IMR-90 (cell line): Measurements from ENCODE around the gene TJAP1. TPM values are rescaled to one million over a fixed set of nuclear protein-coding genes. Genes with fewer than 3 reads are reported as not detected.

ENCODE experiments used
- ATAC-seq: fragments of 200-7000 bp; cut with Tn5 transposase; 2 replicates; pipeline ENCODE4 v1.9.1; 2020; ENCODE audit warnings: low read depth, mild to moderate bottlenecking, moderate library complexity
- BruUV-seq: library from RNA; stranded (reverse); fragments of 400-500 nt; replicated peaks from 2 replicates; lab custom pipeline; 2021; lab: Mats Ljungman, UMichigan
- CTCF ChIA-PET: fragments of 300-600 bp; formaldehyde crosslinking; extraction: SDS; loops from one replicate; lab custom pipeline; 2021; ENCODE audit warnings: antibody characterized with exemption; lab: Yijun Ruan, JAX
- POLR2A ChIA-PET: fragments of 300-600 bp; sonication (Branson Sonifier 250); formaldehyde crosslinking; loops from one replicate; lab custom pipeline; 2022; ENCODE audit warnings: antibody characterized with exemption; ENCODE audit not compliant: unreplicated experiment; lab: Charles Lee
- DNase-seq: peaks from one replicate; pipeline ENCODE4 v3.0.0; 2013
- H2AFZ ChIP-seq: replicated peaks from 2 replicates; pipeline ENCODE3; 2013; ENCODE audit warnings: low read length, mild to moderate bottlenecking; ENCODE audit not compliant: poor library complexity
- H2AK5ac ChIP-seq: 2 replicates; pipeline ENCODE4 v1.6.1; 2013; ENCODE audit warnings: low read depth, low read length, inconsistent platforms
- H2AK9ac ChIP-seq: replicated peaks from 2 replicates; pipeline ENCODE3; 2013; ENCODE audit warnings: mild to moderate bottlenecking, low read depth, low read length, moderate library complexity; ENCODE audit not compliant: poor library complexity
- H2BK120ac ChIP-seq: 2 replicates; pipeline ENCODE4 v1.6.1; 2013; ENCODE audit warnings: low read depth, low read length, inconsistent platforms
- H2BK15ac ChIP-seq: 3 replicates; pipeline ENCODE4 v1.6.1; 2013; ENCODE audit warnings: low read depth, low read length, inconsistent platforms
- H2BK20ac ChIP-seq: 2 replicates; pipeline ENCODE4 v1.6.1; 2013; ENCODE audit warnings: low read depth, mild to moderate bottlenecking, inconsistent platforms, low read length, moderate library complexity
- H2BK5ac ChIP-seq: 2 replicates; pipeline ENCODE4 v1.6.1; 2013; ENCODE audit warnings: mild to moderate bottlenecking, low read depth, low read length, inconsistent platforms; ENCODE audit not compliant: poor library complexity, severe bottlenecking
- H3K14ac ChIP-seq: replicated peaks from 2 replicates; pipeline ENCODE4 v1.6.1; 2013; ENCODE audit warnings: low read depth, low read length, inconsistent platforms
- H3K18ac ChIP-seq: 2 replicates; pipeline ENCODE4 v1.6.1; 2013; ENCODE audit warnings: low read depth, low read length, control low read depth
- H3K23ac ChIP-seq: 2 replicates; pipeline ENCODE4 v1.6.1; 2013; ENCODE audit warnings: low read depth, low read length, inconsistent platforms
- H3K27ac ChIP-seq: 2 replicates; pipeline ENCODE4 v1.5.1; 2013; ENCODE audit warnings: mild to moderate bottlenecking, control low read depth, low read length; ENCODE audit not compliant: insufficient read depth
- H3K27me3 ChIP-seq: 2 replicates; pipeline ENCODE4 v1.6.1; 2013; ENCODE audit warnings: low read length; ENCODE audit not compliant: control insufficient read depth, insufficient read depth
- H3K36me3 ChIP-seq: 2 replicates; pipeline ENCODE4 v1.6.1; 2013; ENCODE audit warnings: low read length, mixed read lengths; ENCODE audit not compliant: control insufficient read depth, insufficient read depth
- H3K4ac ChIP-seq: 2 replicates; pipeline ENCODE4 v1.6.1; 2013; ENCODE audit warnings: low read depth, low read length, inconsistent platforms
- H3K4me1 ChIP-seq: 2 replicates; pipeline ENCODE4 v1.6.1; 2013; ENCODE audit warnings: low read length, mixed read lengths; ENCODE audit not compliant: control insufficient read depth, insufficient read depth
- H3K4me2 ChIP-seq: 2 replicates; pipeline ENCODE4 v1.6.1; 2013; ENCODE audit warnings: low read depth, mild to moderate bottlenecking, control low read depth, low read length, moderate library complexity
- H3K4me3 ChIP-seq: 2 replicates; pipeline ENCODE4 v1.5.1; 2013; ENCODE audit warnings: low read depth, mild to moderate bottlenecking, control low read depth, low read length, moderate library complexity; ENCODE audit not compliant: insufficient read depth
- H3K56ac ChIP-seq: 2 replicates; pipeline ENCODE4 v1.6.1; 2013; ENCODE audit warnings: low read length, inconsistent platforms; ENCODE audit not compliant: insufficient read depth; ENCODE audit errors: extremely low read depth
- H3K79me1 ChIP-seq, 2 experiments: 2 replicates each; pipeline ENCODE4 v1.6.1; 2013; ENCODE audit warnings: low read length in 2 of 2, inconsistent platforms in 1 of 2, low read depth in 1 of 2
- H3K9ac ChIP-seq: 2 replicates; pipeline ENCODE4 v1.6.1; 2013; ENCODE audit warnings: low read depth, low read length, control low read depth
- H3K9me1 ChIP-seq: 2 replicates; pipeline ENCODE4 v1.6.1; 2013; ENCODE audit warnings: low read length, inconsistent platforms; ENCODE audit not compliant: insufficient read depth
- H3K9me3 ChIP-seq: 2 replicates; pipeline ENCODE4 v1.6.1; 2013; ENCODE audit warnings: low read length; ENCODE audit not compliant: control insufficient read depth, insufficient read depth
- H4K20me1 ChIP-seq: 2 replicates; pipeline ENCODE4 v1.6.1; 2013; ENCODE audit warnings: low read length, inconsistent platforms; ENCODE audit not compliant: insufficient read depth
- H4K5ac ChIP-seq: 2 replicates; pipeline ENCODE4 v1.6.1; 2013; ENCODE audit warnings: mild to moderate bottlenecking, low read depth, low read length, control low read depth
- H4K8ac ChIP-seq, 2 experiments: 2 replicates each; pipeline ENCODE4 v1.6.1; 2013; ENCODE audit warnings: low read depth in 2 of 2, low read length in 2 of 2, control low read depth in 1 of 2, inconsistent platforms in 1 of 2
- H4K91ac ChIP-seq: 2 replicates; pipeline ENCODE4 v1.6.1; 2013; ENCODE audit warnings: low read depth, low read length, inconsistent platforms; ENCODE audit not compliant: insufficient read depth
- BHLHE40 ChIP-seq: fragments of 150-350 bp; IDR thresholded peaks from 2 replicates; pipeline ENCODE4 v1.6.1; 2016; ENCODE audit warnings: mild to moderate bottlenecking, low read depth, low read length
- CEBPB ChIP-seq: IDR thresholded peaks from 2 replicates; pipeline ENCODE4 v1.6.1; 2012; ENCODE audit warnings: low read depth, low read length, improper control_type of control experiment
- CHD1 ChIP-seq: IDR thresholded peaks from 2 replicates; pipeline ENCODE4 v1.6.1; 2012; ENCODE audit warnings: low read depth, low read length, improper control_type of control experiment
- FOS ChIP-seq: fragments of 150-350 bp; IDR thresholded peaks from 2 replicates; pipeline ENCODE4 v1.6.1; 2016; ENCODE audit warnings: low read depth, low read length
- MAFK ChIP-seq: IDR thresholded peaks from 2 replicates; pipeline ENCODE4 v1.6.1; 2012; ENCODE audit warnings: low read depth, low read length, improper control_type of control experiment
- MAZ ChIP-seq: IDR thresholded peaks from 2 replicates; pipeline ENCODE4 v1.6.1; 2012; ENCODE audit warnings: low read depth, mild to moderate bottlenecking, low read length, improper control_type of control experiment, moderate library complexity, borderline replicate concordance
- MXI1 ChIP-seq: IDR thresholded peaks from 2 replicates; pipeline ENCODE4 v1.6.1; 2012; ENCODE audit warnings: low read depth, mild to moderate bottlenecking, low read length, moderate library complexity, borderline replicate concordance
- NFE2L2 ChIP-seq: fragments of 150-350 bp; IDR thresholded peaks from 2 replicates; pipeline ENCODE4 v1.6.1; 2016; ENCODE audit warnings: low read depth, mild to moderate bottlenecking, low read length
- POLR2A ChIP-seq: IDR thresholded peaks from 2 replicates; pipeline ENCODE4 v1.6.1; 2012; ENCODE audit warnings: mild to moderate bottlenecking, low read depth, low read length
- RAD21 ChIP-seq: IDR thresholded peaks from 2 replicates; pipeline ENCODE4 v1.6.1; 2012; ENCODE audit warnings: low read length, improper control_type of control experiment
- RCOR1 ChIP-seq: IDR thresholded peaks from 2 replicates; pipeline ENCODE4 v1.6.1; 2012; ENCODE audit warnings: mild to moderate bottlenecking, low read length, improper control_type of control experiment; ENCODE audit not compliant: insufficient replicate concordance
- RFX5 ChIP-seq: IDR thresholded peaks from 2 replicates; pipeline ENCODE4 v1.8.0; 2012; ENCODE audit warnings: low read depth, mild to moderate bottlenecking, low read length, moderate library complexity
- SMC3 ChIP-seq: fragments of 150-350 bp; IDR thresholded peaks from 2 replicates; pipeline ENCODE4 v1.6.1; 2016; ENCODE audit warnings: low read depth, mild to moderate bottlenecking, antibody characterized with exemption, low read length, moderate library complexity
- WGBS, 2 experiments: methylation state at CpG; one replicate each; pipeline versions ENCODE4 v1.1.5 to v1.1.7; 2013; ENCODE audit warnings: missing lambda C conversion rate in 2 of 2; ENCODE audit not compliant: insufficient read length in 1 of 2; ENCODE audit errors: extremely low coverage in 2 of 2; 5-methylcytosine and 5-hydroxymethylcytosine counted together
- dilution Hi-C: fragments of 300-500 bp; cut with HindIII; formaldehyde crosslinking; loops from one replicate; pipeline ENCODE4 v1.14.3; 2018; ENCODE audit warnings: low sequenced_read_pairs; ENCODE audit not compliant: unreplicated experiment
- in situ Hi-C: fragments of 300-500 bp; cut with MboI; formaldehyde crosslinking; loops from 3 replicates; pipeline ENCODE4 v1.14.3; 2019; ENCODE audit warnings: low sequenced_read_pairs, inconsistent platforms, mixed read lengths
- intact Hi-C: fragments of 100-400 bp; cut with micrococcal nuclease; formaldehyde crosslinking; loops from 2 replicates; pipeline ENCODE4 v1.10.0; 2022
- polyA plus RNA-seq, 3 experiments: library from polyadenylated mRNA; depleted of rRNA; stranded (reverse); fragments of >200 nt; gene quantifications; 2 replicates each; pipeline ENCODE4 v1.2.3, GENCODE V29; 2012; ENCODE audit warnings: low replicate concordance in 1 of 3
- total RNA-seq: library from RNA; depleted of rRNA; stranded (reverse); fragments of >200 nt; gene quantifications from 2 replicates; pipeline ENCODE4 v1.2.3, GENCODE V29; 2012
- TF ChIP-seq, protein P1 (sequence below): fragments of 150-350 bp; IDR thresholded peaks from 2 replicates; pipeline ENCODE4 v1.6.1; 2016; ENCODE audit warnings: low read depth, mild to moderate bottlenecking, low read length, moderate library complexity, borderline replicate concordance
- TF ChIP-seq, protein P2 (sequence below): conservative IDR thresholded peaks from 2 replicates; pipeline ENCODE4 v1.5.1; 2012; ENCODE audit warnings: mild to moderate bottlenecking, low read depth, low read length, improper control_type of control experiment
- TF ChIP-seq, protein P3 (sequence below): fragments of 150-350 bp; IDR thresholded peaks from 2 replicates; pipeline ENCODE4 v1.6.1; 2017; ENCODE audit warnings: mild to moderate bottlenecking, antibody characterized with exemption, low read length, low read depth

Gene TJAP1
- total and polyA plus RNA-seq, 2 of the 4 experiments (the other 2 are of a cell fraction) = 12.2 to 34.2 TPM

DNA sequence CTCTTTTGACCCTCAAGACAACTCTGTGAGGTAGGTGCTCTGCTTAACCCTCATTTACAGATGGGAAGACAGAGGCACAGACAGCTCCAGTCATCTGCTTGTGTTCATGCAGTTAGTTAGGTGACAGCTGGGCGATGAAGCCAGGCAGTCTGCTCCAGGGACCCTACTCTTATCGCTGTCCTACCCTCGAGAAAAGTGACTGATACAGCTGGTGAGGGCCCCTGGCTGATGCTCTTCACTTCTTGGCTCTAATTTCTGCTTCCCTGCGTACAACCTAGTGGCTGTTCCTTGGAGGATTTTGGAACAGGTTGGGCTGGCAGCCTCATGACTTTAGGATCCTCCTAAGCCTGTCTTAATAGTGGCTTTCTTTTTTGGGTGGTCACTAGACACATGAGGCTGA is 9.1 kb upstream of the TJAP1 start:
- Histone ChIP-seq H2BK20ac (no peak overlapping the region), H2BK120ac (no peak overlapping the region), H3K9me1 (no peaks in the 10 kb centered on the region), H3K36me3 (no peaks in the 10 kb centered on the region), H3K56ac (no peak overlapping the region), H3K14ac (no peak overlapping the region), H3K23ac (no peak overlapping the region), H2AK9ac (no peak overlapping the region), H3K27me3 (peaks cover 22% of the 10 kb centered on the region), H2BK15ac (no peak overlapping the region), H3K4ac (no peak overlapping the region), H3K4me2 (no peak overlapping the region), H4K20me1 (no peaks in the 10 kb centered on the region), H4K5ac (no peak overlapping the region), H4K8ac (no peak overlapping the region), H2BK5ac (no peak overlapping the region), H2AFZ (no peak overlapping the region), H2AK5ac (no peak overlapping the region), H3K18ac (no peak overlapping the region), H3K4me3 (no peak overlapping the region), H3K4me1 (no peaks in the 10 kb centered on the region), H3K79me1 (no peaks in the 10 kb centered on the region), H4K91ac (no peak overlapping the region), H3K27ac (no peak overlapping the region), H3K9ac (no peak overlapping the region), H3K9me3 (no peaks in the 10 kb centered on the region)
- ChIA-PET CTCF (no interaction called here), POLR2A (no interaction called here)
- no peak for DNase-seq
- no peak for TF ChIP-seq CEBPB
- TF ChIP-seq MXI1 = no peak
- no peak for TF ChIP-seq RFX5
- TF ChIP-seq SMC3 = no peak
- no peak for TF ChIP-seq BHLHE40
- no peak for TF ChIP-seq MAZ
- TF ChIP-seq, protein P1, sequence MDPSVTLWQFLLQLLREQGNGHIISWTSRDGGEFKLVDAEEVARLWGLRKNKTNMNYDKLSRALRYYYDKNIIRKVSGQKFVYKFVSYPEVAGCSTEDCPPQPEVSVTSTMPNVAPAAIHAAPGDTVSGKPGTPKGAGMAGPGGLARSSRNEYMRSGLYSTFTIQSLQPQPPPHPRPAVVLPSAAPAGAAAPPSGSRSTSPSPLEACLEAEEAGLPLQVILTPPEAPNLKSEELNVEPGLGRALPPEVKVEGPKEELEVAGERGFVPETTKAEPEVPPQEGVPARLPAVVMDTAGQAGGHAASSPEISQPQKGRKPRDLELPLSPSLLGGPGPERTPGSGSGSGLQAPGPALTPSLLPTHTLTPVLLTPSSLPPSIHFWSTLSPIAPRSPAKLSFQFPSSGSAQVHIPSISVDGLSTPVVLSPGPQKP = no peak
- TF ChIP-seq POLR2A = no peak
- TF ChIP-seq, protein P2, sequence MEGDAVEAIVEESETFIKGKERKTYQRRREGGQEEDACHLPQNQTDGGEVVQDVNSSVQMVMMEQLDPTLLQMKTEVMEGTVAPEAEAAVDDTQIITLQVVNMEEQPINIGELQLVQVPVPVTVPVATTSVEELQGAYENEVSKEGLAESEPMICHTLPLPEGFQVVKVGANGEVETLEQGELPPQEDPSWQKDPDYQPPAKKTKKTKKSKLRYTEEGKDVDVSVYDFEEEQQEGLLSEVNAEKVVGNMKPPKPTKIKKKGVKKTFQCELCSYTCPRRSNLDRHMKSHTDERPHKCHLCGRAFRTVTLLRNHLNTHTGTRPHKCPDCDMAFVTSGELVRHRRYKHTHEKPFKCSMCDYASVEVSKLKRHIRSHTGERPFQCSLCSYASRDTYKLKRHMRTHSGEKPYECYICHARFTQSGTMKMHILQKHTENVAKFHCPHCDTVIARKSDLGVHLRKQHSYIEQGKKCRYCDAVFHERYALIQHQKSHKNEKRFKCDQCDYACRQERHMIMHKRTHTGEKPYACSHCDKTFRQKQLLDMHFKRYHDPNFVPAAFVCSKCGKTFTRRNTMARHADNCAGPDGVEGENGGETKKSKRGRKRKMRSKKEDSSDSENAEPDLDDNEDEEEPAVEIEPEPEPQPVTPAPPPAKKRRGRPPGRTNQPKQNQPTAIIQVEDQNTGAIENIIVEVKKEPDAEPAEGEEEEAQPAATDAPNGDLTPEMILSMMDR = no peak
- no peak for TF ChIP-seq RAD21
- TF ChIP-seq MAFK = no peak
- TF ChIP-seq NFE2L2 = no peak
- TF ChIP-seq, protein P3, sequence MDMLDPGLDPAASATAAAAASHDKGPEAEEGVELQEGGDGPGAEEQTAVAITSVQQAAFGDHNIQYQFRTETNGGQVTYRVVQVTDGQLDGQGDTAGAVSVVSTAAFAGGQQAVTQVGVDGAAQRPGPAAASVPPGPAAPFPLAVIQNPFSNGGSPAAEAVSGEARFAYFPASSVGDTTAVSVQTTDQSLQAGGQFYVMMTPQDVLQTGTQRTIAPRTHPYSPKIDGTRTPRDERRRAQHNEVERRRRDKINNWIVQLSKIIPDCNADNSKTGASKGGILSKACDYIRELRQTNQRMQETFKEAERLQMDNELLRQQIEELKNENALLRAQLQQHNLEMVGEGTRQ = no peak
- no peak for TF ChIP-seq FOS
- no peak for TF ChIP-seq CHD1
- no peak for TF ChIP-seq RCOR1
- no peak for ATAC-seq
- no TSS peak for BruUV-seq
- in situ Hi-C loops (no loop called here), intact Hi-C loops (no loop called here), dilution Hi-C loops (no loop called here)
- no CpG with 5 or more reads among the region's 4 CpGs for WGBS, 2 experiments
